Lung (tissue), 12 donors: ENCODE results near the gene HSPB2. TPM values are rescaled to one million over a fixed set of nuclear protein-coding genes. Genes with fewer than 3 reads are reported as not detected.

Experiments used
- ATAC-seq: fragments of 200-7000 bp; cut with Tn5 transposase; one replicate; pipeline ENCODE4 v1.9.1; 2020; ENCODE audit warnings: moderate number of reproducible peaks; ENCODE audit not compliant: insufficient read depth, low FRiP score
- DNase-seq, 3 donors: peaks; one replicate each; pipeline ENCODE4 v3.0.0-alpha.2; 2013 to 2017
- H3K27ac ChIP-seq, 2 donors: one replicate each; pipeline ENCODE4 v1.5.1; 2013; ENCODE audit warnings: mild to moderate bottlenecking in 2 of 2, moderate library complexity in 2 of 2, control low read depth in 1 of 2, inconsistent platforms in 1 of 2, low read depth in 1 of 2, low read length in 1 of 2
- H3K27me3 ChIP-seq, 3 donors: one replicate each; pipeline ENCODE4 v1.5.1; 2013; ENCODE audit warnings: low read length in 2 of 3; ENCODE audit not compliant: control insufficient read depth in 3 of 3, insufficient read depth in 3 of 3
- H3K36me3 ChIP-seq, 4 donors: one replicate each; pipeline ENCODE4 v1.5.1; 2013; ENCODE audit warnings: low read length in 4 of 4, mild to moderate bottlenecking in 1 of 4, moderate library complexity in 1 of 4; ENCODE audit not compliant: control insufficient read depth in 4 of 4, insufficient read depth in 4 of 4
- H3K4me1 ChIP-seq, 5 donors: one replicate each; pipeline ENCODE4 v1.5.1; 2013; ENCODE audit warnings: low read length in 5 of 5, mild to moderate bottlenecking in 2 of 5, moderate library complexity in 1 of 5; ENCODE audit not compliant: control insufficient read depth in 5 of 5, insufficient read depth in 5 of 5
- H3K4me3 ChIP-seq: one replicate; pipeline ENCODE4 v1.5.1; 2013; ENCODE audit warnings: mild to moderate bottlenecking, control low read depth, moderate library complexity
- H3K9ac ChIP-seq, 2 donors: one replicate each; pipeline ENCODE4 v1.5.1; 2013; ENCODE audit warnings: low read length in 2 of 2, control low read depth in 1 of 2; ENCODE audit not compliant: insufficient read depth in 1 of 2
- H3K9me3 ChIP-seq, 4 donors: one replicate each; pipeline ENCODE4 v1.5.1; 2013; ENCODE audit warnings: low read length in 3 of 4, mild to moderate bottlenecking in 1 of 4, moderate library complexity in 1 of 4; ENCODE audit not compliant: control insufficient read depth in 4 of 4, insufficient read depth in 3 of 4
- WGBS, 2 donors: extraction: QIAGEN DNeasy Blood & Tissue Kit; methylation state at CpG; one replicate each; pipeline ENCODE4 v1.1.7; 2013; 5-methylcytosine and 5-hydroxymethylcytosine counted together
- polyA plus RNA-seq, 2 donors: library from polyadenylated mRNA; stranded (reverse); fragments of 200-250 nt; gene quantifications; one replicate each; pipeline ENCODE4 v1.2.1, GENCODE V29; 2013
- total RNA-seq, 2 donors: library from RNA; depleted of rRNA in 1 of 2; stranded (reverse); fragments of >200 nt in 1 of 2; gene quantifications; one replicate each; pipeline ENCODE4 v1.2.1, GENCODE V29; 2014 to 2021
- TF ChIP-seq, protein P1 (sequence below): IDR thresholded peaks from 2 replicates; pipeline ENCODE4 v1.5.1; 2012; ENCODE audit warnings: mild to moderate bottlenecking; ENCODE audit errors: control extremely low read depth, extremely low read depth
- donor health status: control.
- donor health status: control.
- donor health status: Bipolar disorder and iron deficiency.
- donor health status: healthy.
- donor health status: DM: yes; HTN: yes; CAD: no.

HSPB2 gene
- total and polyA plus RNA-seq, 4 donors: 0.65 to 5.4 (median 3.8) TPM

DNA sequence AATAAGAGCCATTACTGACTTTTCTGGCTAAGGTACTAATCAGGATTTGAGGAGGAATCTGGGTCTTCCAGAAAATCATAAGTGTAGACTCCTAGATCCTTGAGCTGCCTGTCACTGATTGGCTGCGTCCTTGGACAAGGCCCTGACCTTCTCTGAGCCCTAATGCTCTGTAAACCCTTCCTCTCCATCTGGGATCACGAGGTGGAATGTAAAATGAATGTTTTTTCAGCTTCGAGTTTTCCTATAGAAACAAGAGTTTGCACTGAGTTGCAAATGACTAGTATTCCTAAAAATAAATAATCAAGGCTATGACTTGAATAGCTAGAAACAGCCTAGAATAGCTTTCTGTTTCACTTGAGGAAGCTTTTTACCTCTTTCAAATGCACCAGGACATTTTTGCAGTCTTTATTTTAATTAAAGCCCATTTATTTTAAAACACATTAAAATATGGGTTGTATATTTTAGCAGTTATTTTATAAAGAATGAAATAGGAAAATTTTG is 23.6 kb downstream of the HSPB2 start:
- TF ChIP-seq, protein P1, sequence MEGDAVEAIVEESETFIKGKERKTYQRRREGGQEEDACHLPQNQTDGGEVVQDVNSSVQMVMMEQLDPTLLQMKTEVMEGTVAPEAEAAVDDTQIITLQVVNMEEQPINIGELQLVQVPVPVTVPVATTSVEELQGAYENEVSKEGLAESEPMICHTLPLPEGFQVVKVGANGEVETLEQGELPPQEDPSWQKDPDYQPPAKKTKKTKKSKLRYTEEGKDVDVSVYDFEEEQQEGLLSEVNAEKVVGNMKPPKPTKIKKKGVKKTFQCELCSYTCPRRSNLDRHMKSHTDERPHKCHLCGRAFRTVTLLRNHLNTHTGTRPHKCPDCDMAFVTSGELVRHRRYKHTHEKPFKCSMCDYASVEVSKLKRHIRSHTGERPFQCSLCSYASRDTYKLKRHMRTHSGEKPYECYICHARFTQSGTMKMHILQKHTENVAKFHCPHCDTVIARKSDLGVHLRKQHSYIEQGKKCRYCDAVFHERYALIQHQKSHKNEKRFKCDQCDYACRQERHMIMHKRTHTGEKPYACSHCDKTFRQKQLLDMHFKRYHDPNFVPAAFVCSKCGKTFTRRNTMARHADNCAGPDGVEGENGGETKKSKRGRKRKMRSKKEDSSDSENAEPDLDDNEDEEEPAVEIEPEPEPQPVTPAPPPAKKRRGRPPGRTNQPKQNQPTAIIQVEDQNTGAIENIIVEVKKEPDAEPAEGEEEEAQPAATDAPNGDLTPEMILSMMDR: no peak
- Histone ChIP-seq H3K9ac (peak overlapping the region in 1 of 2 donors; percentile 50), H3K27me3 (no peaks in the 10 kb centered on the region), H3K27ac (peak overlapping the region in 1 of 2 donors; percentile 67), H3K9me3 (no peaks in the 10 kb centered on the region), H3K4me1 (peaks cover 0 to 33% (median 14%) of the 10 kb centered on the region in 5 donors), H3K4me3 (no peak overlapping the region), H3K36me3 (no peaks in the 10 kb centered on the region)
- 56 to 66% methylated on average over 3 of the region's 3 CpGs for WGBS, 2 donors
- ATAC-seq: no peak
- DNase-seq: peak in 1 of 3 donors; percentile 31

GRCh38 chr11:111937461-111937769 is 24.9 kb downstream of the HSPB2 start:
- no peaks in the 10 kb centered on the region for H3K27me3 ChIP-seq
- H3K9me3 ChIP-seq: no peaks in the 10 kb centered on the region
- H3K4me1 ChIP-seq: peaks cover 0 to 33% (median 14%) of the 10 kb centered on the region in 5 donors
- peak overlapping the region; percentile 62 to 81 for H3K27ac ChIP-seq
- ATAC-seq (peak; percentile 14), DNase-seq (no peak)
- WGBS, 2 donors: 10 to 12% methylated on average over 9 of the region's 9 CpGs
- H3K36me3 ChIP-seq: peaks cover 0 to 3% (median 0%) of the 10 kb centered on the region in 4 donors
- peak overlapping the region in 1 of 2 donors; percentile 26 for H3K9ac ChIP-seq
- TF ChIP-seq, protein P1: no peak
- H3K4me3 ChIP-seq: peak overlapping the region; percentile 80

DNA sequence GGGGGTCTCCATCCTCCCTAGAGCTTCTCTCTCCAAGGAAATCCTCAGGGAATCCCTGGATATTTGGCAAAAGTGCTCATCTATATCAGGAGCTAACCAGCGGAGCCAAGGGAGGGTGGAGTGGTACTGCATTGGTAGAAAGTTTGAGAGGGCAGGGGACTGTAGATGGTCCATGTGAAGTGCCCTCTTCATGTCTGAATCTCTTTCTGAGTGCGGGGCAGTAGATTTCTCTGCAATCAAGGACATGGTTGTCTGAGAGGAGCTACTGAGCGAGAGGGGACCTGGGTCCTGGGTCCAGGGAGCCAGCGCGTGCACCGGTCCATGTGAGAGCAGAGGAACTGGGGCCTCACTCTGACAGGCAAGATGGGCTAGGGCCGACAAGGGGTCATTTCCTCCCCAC is 25.3 kb downstream of the HSPB2 start:
- peak overlapping the region; percentile 62 to 81 for H3K27ac ChIP-seq
- no peaks in the 10 kb centered on the region for H3K9me3 ChIP-seq
- WGBS, 2 donors: 61 to 66% methylated on average over 7 of the region's 7 CpGs
- no peak overlapping the region for H3K4me3 ChIP-seq
- peak overlapping the region in 1 of 2 donors; percentile 26 for H3K9ac ChIP-seq
- peaks cover 0 to 3% (median 0%) of the 10 kb centered on the region in 4 donors for H3K36me3 ChIP-seq
- TF ChIP-seq, protein P1: no peak
- ATAC-seq: no peak
- H3K4me1 ChIP-seq: peaks cover 0 to 33% (median 14%) of the 10 kb centered on the region in 5 donors
- peak in 1 of 3 donors; percentile 50 for DNase-seq
- H3K27me3 ChIP-seq: no peaks in the 10 kb centered on the region

GRCh38 chr11:111938687-111939160 is 26.2 kb downstream of the HSPB2 start:
- no peaks in the 10 kb centered on the region for H3K9me3 ChIP-seq
- H3K4me3 ChIP-seq: no peak overlapping the region
- peak overlapping the region in 1 of 2 donors; percentile 34 for H3K27ac ChIP-seq
- 18 to 33% methylated on average over 7 of the region's 7 CpGs for WGBS, 2 donors
- no peak overlapping the region for H3K9ac ChIP-seq
- TF ChIP-seq, protein P1: no peak
- H3K4me1 ChIP-seq: peaks cover 0 to 33% (median 14%) of the 10 kb centered on the region in 5 donors
- peak in 1 of 3 donors; percentile 12 for DNase-seq
- no peak for ATAC-seq
- H3K27me3 ChIP-seq: no peaks in the 10 kb centered on the region
- H3K36me3 ChIP-seq: peaks cover 0 to 3% (median 0%) of the 10 kb centered on the region in 4 donors
